GM12874 (cell line): ENCODE measurements around the gene CD1D.

Experiments used
- TF ChIP-seq, protein P1 (sequence below): IDR thresholded peaks from 2 replicates; pipeline ENCODE4 v1.5.1; 2011; ENCODE audit warnings: low read depth, mild to moderate bottlenecking, control low read depth, low read length, moderate library complexity; ENCODE audit not compliant: insufficient read depth

Gene CD1D

DNA sequence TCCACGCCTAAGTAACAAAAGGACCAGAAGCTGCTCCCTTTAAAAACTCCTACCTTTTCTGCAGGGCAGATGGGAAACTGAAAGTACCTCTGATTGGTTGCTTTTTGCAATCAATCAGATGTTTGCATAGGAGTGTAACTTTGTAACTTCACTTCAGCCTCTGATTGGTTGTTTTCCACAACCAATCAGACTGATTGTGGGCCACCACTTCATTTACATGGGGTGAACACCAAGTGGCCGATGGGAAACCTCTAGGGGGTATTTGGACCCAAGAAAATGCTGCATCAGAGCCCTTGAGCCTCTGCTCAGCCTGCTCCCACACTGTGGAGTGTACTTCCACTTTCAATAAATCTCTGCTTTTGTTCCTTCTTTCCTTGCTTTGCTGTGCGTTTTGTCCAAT is 32.8 kb upstream of the CD1D start:
- TF ChIP-seq, protein P1, sequence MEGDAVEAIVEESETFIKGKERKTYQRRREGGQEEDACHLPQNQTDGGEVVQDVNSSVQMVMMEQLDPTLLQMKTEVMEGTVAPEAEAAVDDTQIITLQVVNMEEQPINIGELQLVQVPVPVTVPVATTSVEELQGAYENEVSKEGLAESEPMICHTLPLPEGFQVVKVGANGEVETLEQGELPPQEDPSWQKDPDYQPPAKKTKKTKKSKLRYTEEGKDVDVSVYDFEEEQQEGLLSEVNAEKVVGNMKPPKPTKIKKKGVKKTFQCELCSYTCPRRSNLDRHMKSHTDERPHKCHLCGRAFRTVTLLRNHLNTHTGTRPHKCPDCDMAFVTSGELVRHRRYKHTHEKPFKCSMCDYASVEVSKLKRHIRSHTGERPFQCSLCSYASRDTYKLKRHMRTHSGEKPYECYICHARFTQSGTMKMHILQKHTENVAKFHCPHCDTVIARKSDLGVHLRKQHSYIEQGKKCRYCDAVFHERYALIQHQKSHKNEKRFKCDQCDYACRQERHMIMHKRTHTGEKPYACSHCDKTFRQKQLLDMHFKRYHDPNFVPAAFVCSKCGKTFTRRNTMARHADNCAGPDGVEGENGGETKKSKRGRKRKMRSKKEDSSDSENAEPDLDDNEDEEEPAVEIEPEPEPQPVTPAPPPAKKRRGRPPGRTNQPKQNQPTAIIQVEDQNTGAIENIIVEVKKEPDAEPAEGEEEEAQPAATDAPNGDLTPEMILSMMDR: no peak

DNA sequence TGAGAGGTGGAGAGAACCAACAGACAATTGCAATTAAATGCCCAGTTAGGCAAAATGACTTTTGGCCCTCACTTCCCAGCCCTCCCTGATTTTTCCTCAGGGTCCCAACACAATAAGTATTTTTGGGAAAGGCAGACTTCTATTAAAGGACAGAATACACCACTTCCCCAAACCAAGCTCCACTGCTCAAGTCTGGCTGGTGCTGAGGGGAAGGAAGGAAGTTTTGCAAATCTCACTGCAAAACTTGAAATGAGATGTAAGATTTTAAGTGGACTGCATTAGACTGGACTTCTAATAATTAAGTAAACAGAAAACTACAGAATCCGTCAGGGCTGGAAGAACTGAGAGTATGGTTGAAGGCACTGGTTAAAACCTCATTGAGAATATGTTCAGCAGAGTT is 32.2 kb upstream of the CD1D start:
- TF ChIP-seq, protein P1: no peak

DNA sequence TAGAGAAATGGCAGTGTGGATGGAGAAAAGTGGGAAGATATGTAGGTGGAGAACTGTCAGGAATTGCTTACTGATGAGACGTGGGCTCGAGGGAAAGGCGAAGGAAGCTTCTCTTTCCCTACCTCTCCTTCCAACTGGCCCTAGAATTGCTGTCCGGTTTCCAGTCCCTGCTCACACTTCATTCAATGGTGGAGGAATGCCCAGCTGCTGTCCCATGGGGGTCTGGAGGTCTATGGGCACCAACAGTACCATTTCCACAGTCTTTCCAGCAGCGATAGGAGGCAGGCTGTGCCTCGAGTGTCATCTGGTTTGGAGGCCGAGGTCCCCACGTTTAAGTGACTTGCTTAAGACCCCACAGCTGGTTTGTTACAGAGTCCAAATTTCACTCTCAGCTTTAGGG is 31.5 kb upstream of the CD1D start:
- TF ChIP-seq, protein P1: no peak

DNA sequence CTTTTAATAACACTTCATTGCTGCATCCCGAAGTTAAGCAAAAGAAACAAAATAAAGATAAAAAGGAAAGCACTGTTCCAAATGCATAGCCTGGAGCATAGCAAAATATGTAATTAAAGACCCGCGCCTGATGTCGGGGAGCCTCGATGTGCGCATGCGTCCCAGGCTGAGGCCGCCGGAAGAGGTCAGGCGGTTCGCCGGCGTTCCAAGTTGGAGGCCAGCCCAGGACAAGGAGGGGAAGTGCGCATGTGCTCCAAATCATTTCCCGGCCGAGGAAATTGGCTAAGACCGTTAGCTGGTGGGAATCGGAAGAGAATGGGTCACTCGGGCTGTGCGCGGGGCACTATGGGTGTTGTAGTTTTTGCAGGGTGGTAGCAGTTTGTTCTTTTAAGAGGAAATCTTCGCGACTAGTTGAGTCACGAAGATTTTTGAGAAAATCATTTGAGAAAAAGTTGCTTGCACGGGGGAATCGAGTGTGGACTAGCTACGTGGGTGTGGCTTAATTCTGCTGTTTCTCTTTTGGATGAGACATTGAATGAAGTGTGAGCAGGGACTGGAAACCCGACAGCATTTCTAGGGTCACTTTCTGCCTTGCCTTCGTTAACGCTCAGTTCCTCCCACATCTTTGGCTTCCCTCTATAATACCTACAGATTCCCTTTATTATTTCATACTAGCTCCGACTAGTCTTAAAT is 31.0 kb upstream of the CD1D start:
- TF ChIP-seq, protein P1: no peak

DNA sequence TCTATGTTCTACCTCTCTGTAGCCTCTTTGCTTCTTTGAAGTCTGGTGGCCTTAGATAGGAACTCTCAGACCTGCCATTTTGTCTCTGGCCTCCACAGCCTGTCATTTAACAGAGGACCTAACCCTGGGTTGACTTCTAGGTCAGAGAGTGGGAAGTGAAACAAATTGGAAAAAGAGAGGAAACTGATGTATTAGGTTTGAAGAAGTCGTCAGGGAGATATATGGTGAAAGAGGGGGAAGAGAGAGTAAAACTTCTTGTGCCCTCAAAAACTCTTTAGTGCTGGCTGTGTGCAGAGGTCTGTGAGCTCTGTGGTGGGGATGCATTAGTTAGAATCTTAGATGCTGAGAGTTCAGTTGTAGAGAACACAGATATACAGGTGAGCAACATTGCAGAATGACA is 30.2 kb upstream of the CD1D start:
- TF ChIP-seq, protein P1: no peak

DNA sequence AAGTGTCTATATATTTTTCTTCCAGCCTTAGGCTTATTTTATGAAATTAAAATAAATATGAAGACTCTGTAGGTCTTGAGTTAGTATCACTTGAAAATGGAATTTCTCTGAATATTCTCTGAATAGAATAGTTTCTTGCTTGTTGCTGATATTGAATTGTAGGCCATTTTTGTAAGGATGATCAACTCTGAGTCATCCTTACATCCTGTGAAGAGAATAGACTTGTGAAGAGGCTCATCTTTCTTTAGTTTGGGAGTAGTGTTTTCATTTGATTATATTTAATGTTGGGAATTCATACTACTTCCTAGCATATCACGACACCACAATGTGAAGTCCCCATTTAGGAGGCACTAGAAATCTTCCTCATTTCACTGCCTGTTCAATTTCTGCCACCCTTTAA is 27.5 kb upstream of the CD1D start:
- TF ChIP-seq, protein P1: no peak

DNA sequence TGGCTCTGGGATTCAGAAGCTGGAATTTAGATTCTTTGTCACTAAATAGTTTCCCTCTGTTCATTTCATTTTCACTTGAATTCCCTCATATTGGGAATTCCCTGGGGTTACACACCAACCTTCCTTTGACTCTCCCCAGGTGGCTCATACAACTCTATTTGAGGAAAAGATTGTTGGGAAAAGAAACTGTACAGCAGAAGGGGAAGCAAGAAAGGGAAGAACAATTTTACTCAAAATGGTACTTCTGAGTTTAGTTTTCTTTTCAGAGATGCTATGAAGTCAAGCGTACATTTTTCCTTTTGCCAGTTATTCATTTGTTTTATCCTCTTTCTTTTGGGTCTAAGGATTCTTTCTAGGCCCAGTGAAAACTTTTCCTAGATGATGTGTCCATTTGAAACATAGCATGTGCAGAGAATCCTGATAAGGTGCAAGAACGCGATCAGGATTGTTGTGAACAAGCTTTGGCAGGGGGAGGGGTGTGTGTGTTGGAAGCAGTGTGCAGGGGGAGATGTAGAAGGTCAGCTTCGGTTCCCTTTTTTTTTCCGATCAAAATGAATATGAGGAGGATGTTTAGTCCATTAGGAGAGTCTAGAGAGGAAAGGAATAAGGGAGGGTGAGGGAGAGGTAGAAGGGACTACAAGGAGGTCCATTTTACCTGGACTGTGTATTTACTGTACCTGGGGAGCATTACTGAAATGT is 26.8 kb upstream of the CD1D start:
- TF ChIP-seq, protein P1: no peak
